T-helper 2 cell (primary cell): ENCODE results near the gene TMEM171.

Experiments used
- DNase-seq, 5 experiments: peaks; one replicate each; pipeline versions ENCODE4 v3.0.0 to v3.0.0-alpha.2; 2012 to 2022

TMEM171 gene

DNA sequence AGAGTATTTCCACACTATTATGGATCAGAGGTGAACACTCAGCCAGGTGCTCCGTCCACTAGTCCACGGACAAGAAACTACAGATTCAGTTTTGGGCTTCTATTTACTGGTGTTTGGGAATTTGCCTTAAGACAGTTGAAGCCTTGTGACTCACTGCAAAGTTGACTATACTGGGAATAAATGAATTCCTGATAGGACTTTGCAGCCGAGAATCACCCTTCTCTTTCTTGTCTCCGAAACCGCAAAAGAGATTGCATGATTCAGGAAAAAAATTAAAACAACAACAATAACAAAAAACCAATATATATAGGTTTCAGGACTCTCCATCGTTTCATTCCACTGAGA, 716 bp downstream of the TMEM171 start:
- DNase-seq = no peak

- DNase-seq = no peak
Measured at GRCh38 chr5:73122875-73123810, 2.8 kb downstream of the TMEM171 start.

- DNase-seq = no peak
Measured at GRCh38 chr5:73125289-73125688, 4.9 kb downstream of the TMEM171 start.

- no peak for DNase-seq
Measured at GRCh38 chr5:73126381-73126780, 6.0 kb downstream of the TMEM171 start.

DNA sequence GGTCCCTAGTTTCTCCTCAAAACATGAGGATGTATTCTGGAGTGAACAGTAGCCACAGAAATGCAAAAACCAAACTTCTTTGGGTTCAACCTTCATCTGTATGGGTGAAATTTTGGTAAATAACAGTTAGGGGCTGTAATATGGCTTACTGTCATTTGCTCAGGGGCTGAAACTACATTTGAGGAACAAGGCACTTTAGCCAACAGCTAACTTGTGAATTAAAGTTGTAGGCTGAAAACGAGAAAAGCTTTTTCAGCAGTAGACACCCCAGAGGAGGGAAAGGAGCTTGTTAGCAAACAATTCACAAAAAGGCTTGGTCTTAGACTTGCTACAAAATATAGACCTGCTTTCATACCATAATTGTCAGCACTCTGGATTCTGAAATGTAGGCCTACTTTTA, 6.6 kb downstream of the TMEM171 start:
- DNase-seq = no peak

GRCh38 chr5:73129143-73129542, 8.8 kb downstream of the TMEM171 start:
- no peak for DNase-seq

DNA sequence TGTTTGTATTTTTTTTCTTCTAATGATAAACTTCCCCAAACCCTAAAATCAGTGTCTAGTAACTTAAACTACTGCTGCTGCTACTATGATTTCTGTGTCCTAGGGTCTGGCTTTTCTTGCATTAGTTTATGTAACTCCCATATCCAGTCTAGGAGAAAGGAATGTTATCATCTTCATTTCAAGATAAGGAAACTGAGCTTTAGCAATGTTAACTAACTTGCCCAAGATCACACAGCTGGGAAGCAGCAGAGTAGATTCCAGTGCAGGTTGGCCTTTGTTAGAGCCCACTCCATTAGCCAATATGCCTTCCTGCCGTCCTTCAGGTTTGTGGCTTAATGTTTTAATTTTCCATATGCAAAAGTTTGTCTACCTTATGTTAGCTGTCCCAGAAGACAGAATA, 10.4 kb downstream of the TMEM171 start:
- no peak for DNase-seq

- no peak for DNase-seq
Measured at GRCh38 chr5:73131711-73132425, 11.5 kb downstream of the TMEM171 start.

DNA sequence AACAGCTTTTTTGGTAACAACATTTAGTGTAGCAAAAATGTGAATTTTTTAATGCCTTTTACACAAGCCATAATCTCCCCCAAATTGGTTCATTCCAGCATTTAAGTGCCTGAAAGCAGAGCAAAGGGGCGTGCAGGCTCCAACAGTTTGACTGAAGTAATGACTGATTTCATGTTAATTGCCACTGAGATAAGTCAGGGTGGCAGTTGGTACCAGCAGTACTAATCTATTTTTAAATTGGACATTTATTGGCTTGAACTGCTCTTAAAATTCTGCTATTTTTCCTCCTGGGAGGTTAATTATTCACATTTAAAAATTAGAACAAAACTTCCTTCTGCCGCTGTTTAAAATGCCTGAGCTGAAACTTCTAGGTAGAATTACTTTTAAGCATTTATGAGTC, 12.4 kb downstream of the TMEM171 start:
- DNase-seq = no peak

GRCh38 chr5:73135021-73135420, 14.6 kb downstream of the TMEM171 start:
- DNase-seq = no peak

DNA sequence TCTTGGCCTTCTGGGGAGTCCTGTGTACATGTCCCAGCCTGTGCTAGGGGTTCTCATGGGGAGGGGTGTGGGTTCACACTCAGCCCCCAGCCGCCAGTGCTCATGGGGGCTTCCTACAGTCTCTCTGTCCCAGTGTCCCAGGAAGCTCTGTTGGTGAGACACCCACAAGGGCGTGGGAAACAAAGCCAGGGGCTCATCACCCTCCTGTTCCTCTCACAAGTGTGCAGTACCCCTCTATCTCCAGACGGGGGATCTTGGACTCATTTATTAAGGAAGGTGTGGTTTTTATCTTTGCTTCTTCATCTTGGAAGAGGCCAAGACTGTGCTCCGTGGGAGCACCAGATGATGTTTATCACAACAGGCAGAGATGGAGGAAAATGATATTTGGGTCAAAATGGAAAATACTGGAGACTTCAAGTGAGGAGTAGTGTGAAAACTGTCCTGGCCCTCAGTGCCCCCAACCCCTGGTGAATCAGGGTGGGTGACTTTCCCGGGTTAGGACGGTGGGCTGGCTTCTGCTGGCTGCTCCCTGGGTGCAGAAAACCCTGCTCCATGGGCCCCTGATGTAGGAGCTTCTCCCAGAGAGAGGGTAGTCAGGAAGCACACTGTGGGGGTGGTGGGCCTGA, 15.2 kb downstream of the TMEM171 start:
- no peak for DNase-seq

- no peak for DNase-seq
Measured at GRCh38 chr5:73136055-73136562, 15.7 kb downstream of the TMEM171 start.

DNA sequence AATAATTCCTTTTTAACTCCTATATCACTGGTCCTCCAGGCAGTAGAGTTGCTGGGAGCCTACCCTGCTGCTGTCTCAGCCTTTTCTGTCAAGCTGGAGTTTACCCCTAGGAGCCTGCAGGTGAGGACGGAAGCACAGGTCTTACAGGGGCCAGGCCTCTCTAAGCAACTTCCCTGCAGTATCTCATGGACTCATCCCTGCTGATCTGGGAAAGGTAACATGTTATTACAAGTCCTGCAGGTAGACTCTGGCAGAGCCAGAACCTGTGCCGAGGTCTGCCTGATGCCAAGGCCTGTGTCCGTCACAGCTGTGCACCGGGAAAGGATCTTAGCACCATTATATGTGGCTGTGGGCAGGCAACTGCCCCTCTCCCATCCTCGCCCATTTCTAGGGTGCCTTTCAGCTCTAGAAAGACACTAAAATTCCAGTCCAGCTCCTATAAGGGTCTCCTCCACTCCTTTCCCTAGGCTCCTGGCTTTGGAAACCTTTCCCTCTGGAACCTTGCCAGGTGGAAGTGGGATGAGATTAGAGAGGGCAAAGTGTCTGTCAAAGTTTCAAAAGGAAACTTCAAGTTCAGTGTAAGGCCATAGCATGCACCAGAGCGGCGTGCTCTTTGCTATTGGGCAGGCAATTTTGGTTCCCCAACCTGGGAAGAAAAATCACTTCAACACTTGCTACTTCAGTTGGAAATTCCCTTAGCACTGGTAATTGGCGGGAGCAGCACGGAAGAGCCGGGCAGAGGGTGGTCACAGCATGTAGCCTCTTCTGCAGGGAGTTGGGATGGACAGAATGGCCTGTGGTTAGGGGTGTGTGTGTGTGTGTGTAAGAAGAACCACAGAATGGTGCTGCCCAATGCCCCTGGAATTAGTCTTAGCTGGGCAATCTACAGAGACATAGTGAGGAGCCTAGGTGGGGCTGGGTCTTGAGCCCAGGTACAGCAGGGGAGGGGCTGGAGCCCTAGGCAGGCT, 17.5 kb downstream of the TMEM171 start:
- DNase-seq = no peak

DNA sequence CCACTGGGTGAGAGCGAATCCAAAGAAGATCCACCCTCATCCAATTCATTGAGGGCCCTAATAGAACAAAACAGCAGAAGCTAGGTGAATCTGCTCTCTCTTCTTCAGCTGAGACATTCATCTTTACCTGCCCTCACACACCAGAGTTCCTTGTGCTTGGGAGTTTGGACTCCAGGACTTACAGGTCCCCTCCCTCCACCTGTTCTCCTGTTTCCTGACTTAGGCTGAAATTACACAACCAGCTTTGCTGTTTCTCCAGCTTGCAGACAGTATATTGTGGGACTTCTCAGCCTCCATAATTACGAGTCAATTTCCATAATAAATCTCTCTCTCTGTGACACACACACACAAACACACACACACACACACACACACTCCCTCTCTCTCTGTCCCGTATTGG, 19.1 kb downstream of the TMEM171 start:
- DNase-seq = no peak

DNA sequence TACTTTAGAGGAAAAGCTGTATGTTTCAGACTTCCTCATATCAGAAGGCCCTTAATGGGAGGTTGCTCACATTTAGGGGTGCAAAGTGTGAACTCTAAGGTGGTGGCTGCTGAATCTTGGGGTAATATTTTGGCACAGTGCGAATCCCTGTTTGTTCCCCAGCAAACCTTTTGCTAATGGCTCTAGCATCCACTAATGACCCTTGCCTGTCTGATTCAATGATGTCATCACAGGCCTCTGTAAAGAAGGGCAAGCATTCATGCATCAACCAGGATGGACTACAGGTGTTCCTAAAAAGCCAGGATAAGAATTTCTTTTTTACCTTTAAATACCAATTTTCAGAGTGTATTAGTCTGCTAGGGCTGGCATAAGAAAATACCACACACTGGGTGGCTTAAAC, 20.4 kb downstream of the TMEM171 start:
- DNase-seq = no peak

- DNase-seq = no peak
Measured at GRCh38 chr5:73142035-73142434, 21.7 kb downstream of the TMEM171 start.

DNA sequence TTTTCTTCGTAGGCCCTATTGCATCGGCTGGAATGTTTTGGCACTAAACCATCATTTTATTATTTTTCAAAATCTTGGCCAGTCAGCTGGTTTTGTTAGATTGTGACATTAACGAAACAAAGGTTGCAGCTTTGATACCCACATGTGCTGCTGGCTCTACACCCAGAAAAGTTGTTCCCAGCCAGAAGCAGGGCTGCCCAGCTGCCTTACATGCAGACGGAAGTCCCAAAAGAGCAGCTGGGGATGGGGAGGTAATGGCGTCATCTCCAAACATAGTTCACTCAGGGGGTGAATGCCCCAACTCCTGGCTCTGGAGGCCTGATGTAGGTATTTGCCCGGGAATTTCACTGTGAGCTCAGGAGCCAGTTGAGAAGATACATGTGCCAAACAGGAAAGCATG, 23.3 kb downstream of the TMEM171 start:
- DNase-seq = no peak

DNA sequence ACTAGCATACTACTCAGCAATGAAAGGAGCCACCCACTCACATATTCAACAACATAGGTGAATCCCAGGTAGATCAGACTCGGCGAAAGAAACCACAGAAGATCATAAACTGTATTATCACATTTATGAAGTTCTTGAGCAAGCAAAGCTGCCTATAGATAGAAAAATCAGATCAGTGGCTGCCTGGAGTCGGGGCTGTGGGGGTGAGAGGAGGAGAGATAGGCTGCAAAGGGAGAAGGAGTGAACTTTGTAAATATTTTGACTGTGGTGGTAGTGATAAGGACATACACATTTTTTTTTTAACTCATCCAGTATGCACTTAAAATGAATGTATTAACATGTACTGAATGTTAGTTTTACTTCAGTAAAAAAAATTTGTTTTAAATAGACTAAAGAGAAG, 29.2 kb downstream of the TMEM171 start:
- DNase-seq = no peak

GRCh38 chr5:73150876-73151275, 30.5 kb downstream of the TMEM171 start:
- DNase-seq = no peak

DNA sequence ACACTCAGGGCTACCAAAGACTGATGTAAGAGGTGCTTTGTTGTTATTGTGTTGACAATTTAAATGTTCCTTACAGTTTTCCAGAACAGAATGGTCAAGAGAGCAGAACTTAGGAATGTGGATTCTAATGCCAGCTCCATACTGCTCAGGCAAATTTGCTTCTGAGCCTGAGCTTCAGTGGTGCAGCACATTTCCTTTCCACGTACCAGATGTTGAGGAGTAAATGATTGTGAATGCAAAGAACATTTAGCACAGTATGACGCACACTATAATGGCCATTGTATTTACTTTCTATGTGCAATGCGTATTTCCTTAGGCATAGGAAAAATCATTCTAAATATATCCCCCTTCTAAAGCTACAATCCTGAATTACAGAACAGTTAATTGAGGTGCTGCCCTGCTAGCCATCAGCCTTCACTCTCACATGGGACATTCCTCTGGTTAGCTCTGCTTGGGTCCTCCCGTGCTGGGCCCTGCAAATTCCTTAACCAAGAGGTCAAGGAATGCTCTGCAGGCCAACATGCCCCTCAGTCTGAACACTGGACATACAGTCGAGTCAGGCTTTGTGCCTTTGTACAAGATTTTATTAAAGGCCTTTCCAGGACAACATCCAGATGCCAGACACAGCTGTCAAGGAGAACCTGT, 31.5 kb downstream of the TMEM171 start:
- no peak for DNase-seq
